ENCODE results near the gene TNFRSF6B. TPM values are rescaled to one million over a fixed set of nuclear protein-coding genes. Genes with fewer than 3 reads are reported as not detected.

TNFRSF6B gene
- total RNA-seq, 1 donor from 2014 or later = not detected

GRCh38 chr20:63679799-63680305, 16.6 kb upstream of the TNFRSF6B start:
- Mint-ChIP-seq H3K9me3 (ENCODE audit: low read depth) (no peaks in the 10 kb centered on the region), H3K27ac (no peak overlapping the region), H3K4me3 (ENCODE audit: low read depth) (no peak overlapping the region), H3K27me3 (no peaks in the 10 kb centered on the region), H3K36me3 (ENCODE audit: insufficient read depth) (peaks cover 3% of the 10 kb centered on the region), H3K4me1 (ENCODE audit: low read depth) (no peaks in the 10 kb centered on the region)
- TF ChIP-seq CTCF (IDR thresholded peaks at IDR 0.05; ENCODE audit: unreplicated experiment) = no peak
- DNase-seq (ENCODE audit: low spot score, unreplicated experiment) = no peak

- no peaks in the 10 kb centered on the region for H3K4me1 Mint-ChIP-seq (ENCODE audit: low read depth)
- no peaks in the 10 kb centered on the region for H3K27me3 Mint-ChIP-seq
- H3K27ac Mint-ChIP-seq = no peak overlapping the region
- H3K36me3 Mint-ChIP-seq (ENCODE audit: insufficient read depth) = peaks cover 3% of the 10 kb centered on the region
- no peak for DNase-seq (ENCODE audit: low spot score, unreplicated experiment)
- no peaks in the 10 kb centered on the region for H3K9me3 Mint-ChIP-seq (ENCODE audit: low read depth)
- TF ChIP-seq CTCF (IDR thresholded peaks at IDR 0.05; ENCODE audit: unreplicated experiment) = no peak
- H3K4me3 Mint-ChIP-seq (ENCODE audit: low read depth) = no peak overlapping the region
Observed at GRCh38 chr20:63680427-63680826, 16.0 kb upstream of the TNFRSF6B start.

- no peak for TF ChIP-seq CTCF (IDR thresholded peaks at IDR 0.05; ENCODE audit: unreplicated experiment)
Observed at GRCh38 chr20:63680857-63681608, 15.4 kb upstream of the TNFRSF6B start.

GRCh38 chr20:63681609-63682142, 14.8 kb upstream of the TNFRSF6B start:
- no peak for DNase-seq (ENCODE audit: low spot score, unreplicated experiment)
- no peaks in the 10 kb centered on the region for H3K27me3 Mint-ChIP-seq
- no peaks in the 10 kb centered on the region for H3K9me3 Mint-ChIP-seq (ENCODE audit: low read depth)
- no peaks in the 10 kb centered on the region for H3K4me1 Mint-ChIP-seq (ENCODE audit: low read depth)
- no peak for TF ChIP-seq CTCF (IDR thresholded peaks at IDR 0.05; ENCODE audit: unreplicated experiment)
- H3K4me3 Mint-ChIP-seq (ENCODE audit: low read depth) = no peak overlapping the region
- peaks cover 3% of the 10 kb centered on the region for H3K36me3 Mint-ChIP-seq (ENCODE audit: insufficient read depth)
- H3K27ac Mint-ChIP-seq = no peak overlapping the region

More at GRCh38 chr20:63680857-63681608, 15.4 kb upstream of the TNFRSF6B start:
- no peak overlapping the region for H3K4me3 Mint-ChIP-seq (ENCODE audit: low read depth)
- H3K9me3 Mint-ChIP-seq (ENCODE audit: low read depth) = no peaks in the 10 kb centered on the region
- no peak for DNase-seq (ENCODE audit: low spot score, unreplicated experiment)
- H3K4me1 Mint-ChIP-seq (ENCODE audit: low read depth) = no peaks in the 10 kb centered on the region
- H3K27ac Mint-ChIP-seq = no peak overlapping the region
- H3K27me3 Mint-ChIP-seq = no peaks in the 10 kb centered on the region
- peaks cover 3% of the 10 kb centered on the region for H3K36me3 Mint-ChIP-seq (ENCODE audit: insufficient read depth)

- no peaks in the 10 kb centered on the region for H3K27me3 Mint-ChIP-seq
- H3K4me3 Mint-ChIP-seq (ENCODE audit: low read depth) = no peak overlapping the region
- H3K9me3 Mint-ChIP-seq (ENCODE audit: low read depth) = no peaks in the 10 kb centered on the region
- no peak for TF ChIP-seq CTCF (IDR thresholded peaks at IDR 0.05; ENCODE audit: unreplicated experiment)
- H3K4me1 Mint-ChIP-seq (ENCODE audit: low read depth) = no peaks in the 10 kb centered on the region
- no peak overlapping the region for H3K27ac Mint-ChIP-seq
- H3K36me3 Mint-ChIP-seq (ENCODE audit: insufficient read depth) = no peaks in the 10 kb centered on the region
- no peak for DNase-seq (ENCODE audit: low spot score, unreplicated experiment)
Observed at GRCh38 chr20:63682384-63683139, 13.9 kb upstream of the TNFRSF6B start.
